SU-DHL-6 (cell line): ENCODE results near the gene BRPF3.

Source experiments
- EZH2phosphoT487 ChIP-seq: fragments of 200-600 bp; sonication (generic), shearing (Covaris generic); conservative IDR thresholded peaks from 2 replicates; pipeline ENCODE4 v1.6.1; 2018; ENCODE audit warnings: mild to moderate bottlenecking, antibody characterized with exemption, low read length, moderate library complexity, mixed read lengths
- TF ChIP-seq, protein P1 (sequence below): fragments of 200-600 bp; sonication (generic); IDR thresholded peaks from one replicate; pipeline ENCODE4 v1.5.1; 2017; ENCODE audit warnings: antibody characterized with exemption, mild to moderate bottlenecking, low read length, moderate library complexity; ENCODE audit not compliant: insufficient read depth, poor library complexity, severe bottlenecking

DNA sequence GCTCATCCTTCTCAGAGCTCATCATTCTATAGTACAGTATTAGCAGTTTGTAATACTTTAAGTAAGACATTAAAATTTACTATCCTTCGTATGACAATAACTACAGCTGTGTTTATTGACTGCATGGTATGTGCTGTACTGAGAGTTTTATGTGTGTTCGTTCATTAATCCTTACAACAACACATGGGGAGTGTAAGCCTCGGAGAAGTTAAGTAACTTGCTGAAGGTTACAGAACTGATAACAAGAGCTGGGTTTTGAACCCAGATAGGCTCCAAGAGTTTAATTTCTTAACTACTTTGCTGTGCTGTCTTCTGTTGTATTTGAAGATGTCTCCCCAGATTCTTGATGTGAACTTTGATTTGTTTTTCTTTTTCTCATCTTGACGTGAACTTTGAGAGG lies 23.7 kb downstream of the BRPF3 start:
- TF ChIP-seq, protein P1, sequence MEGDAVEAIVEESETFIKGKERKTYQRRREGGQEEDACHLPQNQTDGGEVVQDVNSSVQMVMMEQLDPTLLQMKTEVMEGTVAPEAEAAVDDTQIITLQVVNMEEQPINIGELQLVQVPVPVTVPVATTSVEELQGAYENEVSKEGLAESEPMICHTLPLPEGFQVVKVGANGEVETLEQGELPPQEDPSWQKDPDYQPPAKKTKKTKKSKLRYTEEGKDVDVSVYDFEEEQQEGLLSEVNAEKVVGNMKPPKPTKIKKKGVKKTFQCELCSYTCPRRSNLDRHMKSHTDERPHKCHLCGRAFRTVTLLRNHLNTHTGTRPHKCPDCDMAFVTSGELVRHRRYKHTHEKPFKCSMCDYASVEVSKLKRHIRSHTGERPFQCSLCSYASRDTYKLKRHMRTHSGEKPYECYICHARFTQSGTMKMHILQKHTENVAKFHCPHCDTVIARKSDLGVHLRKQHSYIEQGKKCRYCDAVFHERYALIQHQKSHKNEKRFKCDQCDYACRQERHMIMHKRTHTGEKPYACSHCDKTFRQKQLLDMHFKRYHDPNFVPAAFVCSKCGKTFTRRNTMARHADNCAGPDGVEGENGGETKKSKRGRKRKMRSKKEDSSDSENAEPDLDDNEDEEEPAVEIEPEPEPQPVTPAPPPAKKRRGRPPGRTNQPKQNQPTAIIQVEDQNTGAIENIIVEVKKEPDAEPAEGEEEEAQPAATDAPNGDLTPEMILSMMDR: no peak
- no peak for TF ChIP-seq EZH2phosphoT487
